GM20431 (cell line): ENCODE measurements around the gene HOXA1.
"Not testable (repeated sequence)": the region's sequence is repeated elsewhere in the genome, so short reads cannot be mapped to it uniquely, and the experiment has no call there.

Experiments
- in situ Hi-C: fragments of 300-500 bp; cut with MseI, MboI; formaldehyde crosslinking; loops from one replicate; pipeline ENCODE4 v1.15.0; 2020; ENCODE audit warnings: low sequenced_read_pairs; ENCODE audit not compliant: unreplicated experiment

The HOXA1 gene

DNA sequence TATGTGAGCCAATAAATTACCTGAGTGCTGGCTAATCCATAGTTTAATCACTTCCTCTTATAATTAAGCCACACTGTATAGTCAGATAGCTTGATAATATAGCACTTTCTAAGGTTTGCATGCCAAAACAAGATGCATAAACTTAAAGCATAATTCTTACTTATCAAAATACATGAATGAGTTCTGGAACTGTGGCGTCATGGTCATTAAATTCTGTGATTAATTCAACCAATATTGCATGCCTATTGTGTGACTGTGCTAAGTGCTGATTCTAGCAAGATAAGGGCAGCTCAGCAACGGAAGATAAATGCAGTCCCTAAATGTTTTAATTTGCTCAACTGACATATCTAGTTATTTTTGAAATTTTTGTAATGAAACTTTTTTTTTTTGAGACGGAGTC is 29.7 kb downstream of the HOXA1 start:
- in situ Hi-C loops = no loop called here

DNA sequence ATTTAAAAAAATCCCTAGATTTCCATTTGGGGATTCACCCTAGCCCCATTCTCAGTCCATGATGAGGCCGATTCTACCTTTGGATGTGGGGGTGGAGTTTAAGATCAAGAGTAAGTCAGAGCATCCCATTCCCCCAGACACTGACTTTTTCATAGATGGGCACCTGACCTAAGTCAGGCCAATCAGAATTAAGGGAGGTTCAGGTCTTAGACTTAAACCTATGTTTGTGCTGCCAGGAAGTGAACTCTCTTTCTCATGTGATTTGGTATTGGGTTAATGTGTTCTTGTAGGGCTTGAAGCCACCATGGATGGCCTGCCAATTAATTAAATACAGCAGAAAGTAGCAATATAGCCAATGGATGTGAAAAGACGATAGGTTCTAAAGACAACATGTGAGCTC is 30.1 kb downstream of the HOXA1 start:
- in situ Hi-C loops = no loop called here

DNA sequence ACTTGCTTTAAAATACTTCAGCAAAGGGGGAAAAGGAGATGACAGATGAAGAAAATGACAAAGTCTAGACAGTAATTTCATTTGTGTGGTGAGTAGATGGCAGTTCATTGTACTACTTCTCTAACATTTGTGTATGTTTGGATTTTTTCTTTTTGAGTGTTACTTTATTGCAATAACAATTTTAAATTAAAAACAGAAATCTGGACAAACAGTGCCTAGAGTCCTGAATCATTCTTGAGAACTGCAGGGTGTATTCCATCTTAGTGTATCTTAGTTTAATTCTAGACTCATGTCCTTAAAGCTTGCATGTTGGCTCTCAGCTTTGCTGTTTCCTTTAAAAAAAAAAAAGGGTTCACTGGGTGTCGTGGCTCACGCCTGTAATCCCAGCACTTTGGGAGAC is 31.1 kb downstream of the HOXA1 start:
- in situ Hi-C loops = no loop called here

DNA sequence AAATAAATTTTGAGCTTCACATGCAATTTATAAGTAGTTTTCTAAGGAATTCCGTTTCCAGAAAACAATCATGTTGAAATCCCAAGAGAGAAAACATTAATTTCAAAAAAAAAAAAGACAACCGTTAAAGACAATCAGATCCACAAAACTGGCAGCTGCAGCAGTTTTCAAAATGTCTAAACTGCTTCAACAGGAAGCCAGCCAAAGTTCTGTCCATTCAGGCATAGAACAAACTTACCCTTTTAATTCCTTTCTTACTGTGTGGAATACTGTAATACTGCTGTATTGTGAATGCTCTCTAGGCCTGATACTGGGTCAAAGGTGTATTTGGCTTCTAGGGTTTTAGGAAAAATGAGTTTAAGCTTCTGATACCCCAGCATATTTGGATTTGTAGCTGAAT is 31.6 kb downstream of the HOXA1 start:
- in situ Hi-C loops = no loop called here

DNA sequence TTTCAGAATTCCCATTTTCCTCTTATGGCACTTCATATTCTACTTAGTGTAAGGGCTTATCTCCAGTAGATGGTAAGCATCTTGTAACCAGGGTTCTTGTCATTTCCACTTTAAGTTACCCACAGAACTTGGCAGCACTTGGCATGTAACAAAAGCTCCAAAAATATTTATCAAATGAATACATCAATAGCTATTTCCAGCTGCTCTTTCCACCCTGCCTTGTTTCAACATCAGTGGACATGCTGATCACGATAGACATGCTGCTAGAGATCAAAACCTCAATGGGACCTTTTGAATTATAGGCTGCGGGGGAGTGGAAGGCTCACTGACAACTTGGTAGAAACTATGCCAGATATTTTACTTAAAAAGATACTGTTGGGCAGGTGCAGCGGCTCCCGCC is 32.9 kb downstream of the HOXA1 start:
- in situ Hi-C loops = no loop called here

DNA sequence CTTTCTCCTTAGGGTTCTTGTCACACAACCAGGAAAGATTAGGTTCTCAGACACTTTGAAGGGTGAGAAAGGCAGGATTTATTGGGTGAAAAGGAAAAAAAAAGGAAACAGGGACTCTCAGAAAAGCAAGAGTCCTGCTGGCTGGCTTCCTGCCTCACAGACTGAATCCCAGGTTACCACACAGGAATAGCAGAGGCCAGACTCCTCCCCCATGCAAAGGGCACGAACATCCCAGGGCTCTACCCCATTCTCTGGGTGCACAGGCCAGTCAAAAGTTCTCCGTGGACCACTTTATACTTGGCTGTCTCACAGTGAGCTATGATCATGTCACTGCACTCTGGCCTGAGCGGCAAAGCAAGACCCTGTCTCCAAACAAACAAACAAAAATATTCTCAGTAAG is 42.6 kb downstream of the HOXA1 start:
- in situ Hi-C loops = no loop called here

DNA sequence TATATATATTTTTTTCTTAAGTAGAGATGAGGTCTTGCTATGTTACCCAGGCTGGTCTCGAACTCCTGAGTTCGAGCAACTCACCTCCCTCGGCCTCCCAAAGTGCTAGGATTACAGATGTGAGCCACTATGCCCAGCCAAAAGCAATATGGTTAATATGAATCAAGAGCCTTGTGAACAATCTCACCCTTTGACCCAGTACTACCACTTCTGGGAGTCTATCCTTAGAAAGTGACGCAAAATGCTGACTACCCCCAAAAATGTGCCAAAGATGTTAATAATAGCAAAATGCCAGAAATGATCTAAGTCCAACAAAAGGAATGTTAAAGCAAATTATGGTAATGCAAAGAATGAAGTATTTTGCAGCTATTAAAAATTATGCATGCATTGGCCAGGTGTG is 44.3 kb downstream of the HOXA1 start:
- in situ Hi-C loops = no loop called here

DNA sequence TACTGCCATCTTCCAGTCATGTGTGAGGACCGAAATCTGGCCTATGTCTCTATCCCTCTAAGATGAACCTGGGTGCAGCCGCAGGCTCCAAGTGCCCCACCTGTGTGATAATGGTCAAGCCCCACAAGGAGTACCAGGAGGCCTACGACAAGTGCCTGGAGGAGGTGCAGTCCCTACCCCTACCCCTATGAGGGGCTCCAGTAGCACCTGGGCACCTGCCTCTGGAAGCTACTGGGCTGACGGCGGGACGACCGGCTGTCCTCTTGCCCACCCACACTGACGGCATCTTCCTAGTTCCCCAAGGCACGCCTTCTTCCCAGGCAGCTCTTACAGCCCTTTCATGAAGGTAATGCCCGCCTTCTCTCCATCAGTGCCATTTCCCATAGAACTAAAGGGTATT is 47.4 kb downstream of the HOXA1 start:
- in situ Hi-C loops = no loop called here

DNA sequence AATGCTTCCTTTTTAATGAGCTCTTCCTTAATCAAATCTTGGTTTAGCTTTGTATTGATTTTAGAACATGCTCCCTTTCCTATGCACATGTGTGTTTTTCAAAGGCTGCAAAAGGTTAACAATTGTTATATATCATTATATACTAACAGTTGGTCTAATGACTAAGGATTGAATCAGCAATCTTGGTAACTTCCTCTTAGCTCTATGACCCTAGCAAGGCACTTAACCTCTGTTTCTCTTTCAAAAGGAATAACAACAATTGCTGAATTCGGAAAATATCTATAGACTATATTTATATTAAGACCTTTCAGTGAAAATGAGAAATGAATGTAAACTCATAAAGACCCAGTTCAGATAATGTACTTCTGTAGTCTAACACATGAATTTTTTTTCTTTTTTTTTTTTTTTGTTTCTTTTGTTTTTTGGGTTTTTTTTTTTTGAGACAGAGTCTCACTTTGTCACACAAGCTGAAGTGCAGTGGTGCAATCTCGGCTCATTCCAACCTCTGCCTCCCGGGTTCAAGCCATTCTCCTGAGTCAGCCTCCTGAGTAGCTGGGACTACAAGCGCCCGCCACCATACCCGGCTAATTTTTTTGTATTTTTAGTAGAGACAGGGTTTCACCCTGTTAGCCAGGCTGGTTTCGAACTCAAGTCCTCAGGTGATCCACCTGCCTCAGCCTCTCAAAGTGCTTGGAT is 48.8 kb downstream of the HOXA1 start:
- in situ Hi-C loops = no loop called here

DNA sequence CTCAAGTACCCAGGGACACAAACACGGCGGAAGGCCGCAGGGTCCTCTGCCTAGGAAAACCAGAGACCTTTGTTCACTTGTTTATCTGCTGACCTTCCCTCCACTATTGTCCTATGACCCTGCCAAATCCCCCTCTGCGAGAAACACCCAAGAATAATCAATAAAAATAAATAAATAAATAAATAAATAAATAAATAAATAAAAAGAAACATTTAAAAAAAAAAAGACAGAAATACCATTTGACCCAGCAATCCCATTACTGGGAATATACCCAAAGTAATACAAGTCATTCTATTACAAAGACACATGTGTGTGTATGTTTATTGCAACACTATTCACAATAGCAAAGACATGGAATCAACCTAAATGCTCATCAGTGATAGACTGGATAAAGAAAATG is 49.8 kb downstream of the HOXA1 start:
- in situ Hi-C loops = not testable (repeated sequence)

DNA sequence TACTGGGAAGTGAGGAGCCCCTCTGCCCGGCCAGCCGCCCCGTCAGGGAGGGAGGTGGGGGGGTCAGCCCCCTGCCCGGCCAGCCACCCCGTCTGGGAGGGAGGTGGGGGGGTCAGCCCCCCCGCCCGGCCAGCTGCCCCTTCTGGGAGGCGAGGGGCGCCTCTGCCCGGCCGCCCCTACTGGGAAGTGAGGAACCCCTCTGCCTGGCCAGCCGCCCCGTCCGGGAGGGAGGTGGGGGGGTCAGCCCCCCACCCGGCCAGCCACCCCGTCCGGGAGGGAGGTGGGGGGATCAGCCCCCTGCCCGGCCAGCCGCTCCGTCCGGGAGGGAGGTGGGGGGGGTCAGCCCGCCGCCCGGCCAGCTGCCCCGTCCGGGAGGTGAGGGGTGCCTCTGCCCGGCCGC is 50.7 kb downstream of the HOXA1 start:
- in situ Hi-C loops = not testable (repeated sequence)
